Measurements from ENCODE around the gene MPP4. TPM values are rescaled to one million over a fixed set of nuclear protein-coding genes. Genes with fewer than 3 reads are reported as not detected.

MPP4 gene
- total RNA-seq, 1 donor from 2014 or later, result not detected

DNA sequence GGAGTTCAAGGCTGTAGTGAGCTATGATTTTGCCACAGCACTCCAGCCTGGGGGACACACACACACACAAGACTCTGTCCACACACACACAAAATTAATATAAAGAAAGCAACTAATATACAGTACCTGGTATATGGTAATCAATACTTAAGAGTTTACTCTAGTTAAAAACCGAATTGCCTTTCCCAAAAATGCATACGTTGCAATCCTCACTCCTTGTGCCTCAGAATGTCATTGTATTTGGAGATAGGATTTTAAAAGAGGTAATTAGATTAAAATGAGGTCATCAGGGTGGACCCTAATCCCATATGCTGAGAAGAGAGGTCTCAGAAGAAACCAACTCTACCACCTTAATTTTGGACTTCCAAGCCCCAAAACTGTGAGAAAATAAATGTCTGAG lies 90.9 kb downstream of the MPP4 start:
- no peaks in the 10 kb centered on the region for H3K36me3 Mint-ChIP-seq (ENCODE audit: low read depth)
- no peak for DNase-seq
- CTCF ChIA-PET, result no interaction called here
- POLR2A ChIA-PET, result no interaction called here
- intact Hi-C loops (cut with micrococcal nuclease), result no loop called here
- H3K4me1 Mint-ChIP-seq, result no peaks in the 10 kb centered on the region
- H3K27ac Mint-ChIP-seq, result no peak overlapping the region
- H3K27me3 Mint-ChIP-seq, result peaks cover 23% of the 10 kb centered on the region
- TF ChIP-seq, protein P1, sequence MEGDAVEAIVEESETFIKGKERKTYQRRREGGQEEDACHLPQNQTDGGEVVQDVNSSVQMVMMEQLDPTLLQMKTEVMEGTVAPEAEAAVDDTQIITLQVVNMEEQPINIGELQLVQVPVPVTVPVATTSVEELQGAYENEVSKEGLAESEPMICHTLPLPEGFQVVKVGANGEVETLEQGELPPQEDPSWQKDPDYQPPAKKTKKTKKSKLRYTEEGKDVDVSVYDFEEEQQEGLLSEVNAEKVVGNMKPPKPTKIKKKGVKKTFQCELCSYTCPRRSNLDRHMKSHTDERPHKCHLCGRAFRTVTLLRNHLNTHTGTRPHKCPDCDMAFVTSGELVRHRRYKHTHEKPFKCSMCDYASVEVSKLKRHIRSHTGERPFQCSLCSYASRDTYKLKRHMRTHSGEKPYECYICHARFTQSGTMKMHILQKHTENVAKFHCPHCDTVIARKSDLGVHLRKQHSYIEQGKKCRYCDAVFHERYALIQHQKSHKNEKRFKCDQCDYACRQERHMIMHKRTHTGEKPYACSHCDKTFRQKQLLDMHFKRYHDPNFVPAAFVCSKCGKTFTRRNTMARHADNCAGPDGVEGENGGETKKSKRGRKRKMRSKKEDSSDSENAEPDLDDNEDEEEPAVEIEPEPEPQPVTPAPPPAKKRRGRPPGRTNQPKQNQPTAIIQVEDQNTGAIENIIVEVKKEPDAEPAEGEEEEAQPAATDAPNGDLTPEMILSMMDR (IDR thresholded peaks at IDR 0.05), result no peak
- H3K9me3 Mint-ChIP-seq, result peaks cover 5% of the 10 kb centered on the region
- ATAC-seq (ENCODE audit: low read depth), result no peak
- no peak overlapping the region for H3K4me3 Mint-ChIP-seq

DNA sequence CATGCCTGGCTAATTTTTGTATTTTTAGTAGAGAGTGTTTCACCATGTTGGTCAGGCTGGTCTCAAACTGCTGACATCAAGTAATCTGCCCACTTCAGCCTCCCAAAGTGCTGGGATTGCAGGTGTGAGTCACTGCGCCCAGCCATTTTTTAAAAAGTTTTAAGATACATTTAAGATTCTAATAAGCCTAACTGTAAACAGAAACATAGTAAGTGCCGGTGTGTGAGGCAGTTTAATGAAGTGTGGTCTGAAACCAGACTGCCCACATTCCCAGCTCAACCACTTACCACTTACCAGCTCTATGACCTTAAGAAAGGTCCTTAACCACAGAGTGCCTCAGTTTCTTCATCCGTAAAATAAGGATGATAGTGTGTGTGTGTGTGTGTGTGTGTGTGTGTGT lies 97.5 kb downstream of the MPP4 start:
- intact Hi-C loops (cut with micrococcal nuclease), result no loop called here

DNA sequence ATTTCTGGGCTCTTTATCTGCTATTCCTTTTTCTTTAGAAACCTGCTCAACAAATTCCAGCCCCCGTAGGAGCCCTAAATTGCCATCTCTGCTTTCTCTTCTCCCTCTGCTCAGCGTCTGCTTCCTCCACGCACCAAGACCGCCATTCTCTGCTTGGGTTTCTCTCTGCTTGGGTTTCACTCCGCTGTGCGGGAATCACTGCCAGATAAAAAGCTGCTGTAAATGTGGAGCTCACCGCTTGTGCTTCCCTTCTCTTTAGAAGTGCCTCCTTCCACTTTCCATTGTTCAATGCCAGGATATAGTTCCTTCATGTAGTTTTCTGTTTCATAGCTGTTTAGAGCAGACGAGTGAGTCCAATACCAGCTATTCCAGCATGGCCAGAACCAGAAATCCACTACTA lies 101.0 kb downstream of the MPP4 start:
- ChIA-PET CTCF (no interaction called here), POLR2A (no interaction called here)
- Mint-ChIP-seq H3K36me3 (ENCODE audit: low read depth) (peaks cover 1% of the 10 kb centered on the region), H3K9me3 (peaks cover 17% of the 10 kb centered on the region), H3K27me3 (peaks cover 29% of the 10 kb centered on the region), H3K4me1 (no peaks in the 10 kb centered on the region), H3K4me3 (no peak overlapping the region), H3K27ac (no peak overlapping the region)
- ATAC-seq (ENCODE audit: low read depth), result no peak
- intact Hi-C loops (cut with micrococcal nuclease), result no loop called here
- DNase-seq, result no peak
- TF ChIP-seq, protein P1 (IDR thresholded peaks at IDR 0.05), result no peak

More for the DNA sequence above, 97.5 kb downstream of the MPP4 start:
- Mint-ChIP-seq H3K27me3 (peaks cover 34% of the 10 kb centered on the region), H3K4me3 (no peak overlapping the region), H3K36me3 (ENCODE audit: low read depth) (no peaks in the 10 kb centered on the region), H3K4me1 (no peaks in the 10 kb centered on the region), H3K9me3 (peaks cover 16% of the 10 kb centered on the region), H3K27ac (no peak overlapping the region)
- ATAC-seq (ENCODE audit: low read depth) (no peak), DNase-seq (no peak)
- ChIA-PET POLR2A (no interaction called here), CTCF (no interaction called here)
- TF ChIP-seq, protein P1 (IDR thresholded peaks at IDR 0.05), result no peak

Other genes with a start within 250 kb of the MPP4 start
- 17.7 and 20.1 TPM in 2 replicates for gene TRAK2, start 247.2 kb downstream of the MPP4 start, total RNA-seq
- gene STRADB, start 246.9 kb downstream of the MPP4 start, total RNA-seq, result 17.8 and 23.3 TPM in 2 replicates
- 2.8 and 4.0 TPM in 2 replicates for gene TMEM237, start 55.1 kb downstream of the MPP4 start, total RNA-seq
- gene ALS2, start 82.3 kb upstream of the MPP4 start, total RNA-seq, result 11.6 and 14.2 TPM in 2 replicates
- gene CDK15, start 107.9 kb upstream of the MPP4 start, total RNA-seq, result not detected in 2 replicates